HFF-Myc (cell line): ENCODE measurements around the gene TMEM190.

ENCODE experiments used
- DNase-seq: peaks from one replicate; pipeline ENCODE4 v3.0.0-alpha.2; 2011; ENCODE audit warnings: low read depth; ENCODE audit errors: extremely low read depth
- H3K4me3 ChIP-seq: replicated peaks from 2 replicates; pipeline ENCODE4 v1.5.1; 2011; ENCODE audit warnings: low read depth, mild to moderate bottlenecking, control low read depth, low read length
- TF ChIP-seq, protein P1 (sequence below): IDR thresholded peaks from 2 replicates; pipeline ENCODE4 v1.5.1; 2012; ENCODE audit warnings: mild to moderate bottlenecking, low read depth, low read length, control low read depth; ENCODE audit errors: missing control alignments

TMEM190 gene

DNA sequence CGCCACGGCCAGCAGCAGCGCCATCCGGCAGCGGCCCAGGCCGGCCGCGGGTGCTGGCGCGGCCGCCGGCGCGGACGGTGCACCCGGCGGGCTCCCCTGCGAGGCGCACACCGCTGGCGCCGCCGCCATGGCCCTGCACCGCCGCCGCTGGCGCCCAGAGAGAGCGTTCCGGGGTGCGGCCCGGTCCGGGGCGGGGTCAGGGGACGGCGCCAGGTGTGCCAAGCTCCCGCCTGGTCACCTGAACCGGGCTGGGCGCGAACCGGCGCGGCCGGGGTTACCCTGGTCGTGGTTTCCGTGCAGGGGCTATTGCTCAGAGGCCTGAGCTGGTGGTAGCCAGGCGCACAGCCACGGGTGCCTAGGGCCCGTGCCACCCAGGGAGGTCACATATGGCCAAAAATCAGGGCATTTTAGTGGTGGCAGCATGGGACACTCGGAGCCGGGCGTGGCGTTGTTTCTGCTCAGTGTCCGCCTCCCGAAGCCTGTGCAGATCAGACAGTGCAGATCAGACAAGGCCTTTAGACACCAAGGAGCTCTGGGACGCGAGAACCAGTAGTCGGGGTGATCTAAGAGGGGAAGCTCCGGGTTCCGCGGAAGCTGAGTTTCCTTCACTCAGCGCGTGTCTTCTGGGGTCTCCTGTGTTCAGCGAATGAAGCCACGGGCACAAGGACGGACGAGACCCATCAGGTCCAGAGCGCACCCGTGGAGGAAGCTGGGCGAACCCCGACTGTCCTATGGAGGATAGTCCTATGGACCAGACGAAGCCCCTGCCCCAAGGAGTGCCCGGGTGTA, 7.7 kb downstream of the TMEM190 start, which contains the start of gene TMEM238:
Gene TMEM238 (minus strand): TSS at position 162 of the 789 bp plus-strand sequence. CDS start 33 bp downstream, at position 129.
- TF ChIP-seq, protein P1, sequence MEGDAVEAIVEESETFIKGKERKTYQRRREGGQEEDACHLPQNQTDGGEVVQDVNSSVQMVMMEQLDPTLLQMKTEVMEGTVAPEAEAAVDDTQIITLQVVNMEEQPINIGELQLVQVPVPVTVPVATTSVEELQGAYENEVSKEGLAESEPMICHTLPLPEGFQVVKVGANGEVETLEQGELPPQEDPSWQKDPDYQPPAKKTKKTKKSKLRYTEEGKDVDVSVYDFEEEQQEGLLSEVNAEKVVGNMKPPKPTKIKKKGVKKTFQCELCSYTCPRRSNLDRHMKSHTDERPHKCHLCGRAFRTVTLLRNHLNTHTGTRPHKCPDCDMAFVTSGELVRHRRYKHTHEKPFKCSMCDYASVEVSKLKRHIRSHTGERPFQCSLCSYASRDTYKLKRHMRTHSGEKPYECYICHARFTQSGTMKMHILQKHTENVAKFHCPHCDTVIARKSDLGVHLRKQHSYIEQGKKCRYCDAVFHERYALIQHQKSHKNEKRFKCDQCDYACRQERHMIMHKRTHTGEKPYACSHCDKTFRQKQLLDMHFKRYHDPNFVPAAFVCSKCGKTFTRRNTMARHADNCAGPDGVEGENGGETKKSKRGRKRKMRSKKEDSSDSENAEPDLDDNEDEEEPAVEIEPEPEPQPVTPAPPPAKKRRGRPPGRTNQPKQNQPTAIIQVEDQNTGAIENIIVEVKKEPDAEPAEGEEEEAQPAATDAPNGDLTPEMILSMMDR = no peak
- no peak for DNase-seq
- H3K4me3 ChIP-seq = peak within 1 kb of the TSS; percentile 96

GRCh38 chr19:55384920-55385723, 8.5 kb downstream of the TMEM190 start:
- H3K4me3 ChIP-seq = peak overlapping the region; percentile 96
- peak; percentile 90 for DNase-seq
- TF ChIP-seq, protein P1 = no peak

- peak; percentile 93 for DNase-seq
- TF ChIP-seq, protein P1 = no peak
- peak within 1 kb of the TSS; percentile 96 for H3K4me3 ChIP-seq
Measured at GRCh38 chr19:55385724-55386492, 9.3 kb downstream of the TMEM190 start, which contains the start of gene RPL28. RPL28 (plus strand) TSS chr19:55385932; CDS start chr19:55386358, 426 bp downstream.

- TF ChIP-seq, protein P1 = no peak
- peak overlapping the region; percentile 96 for H3K4me3 ChIP-seq
- no peak for DNase-seq
Measured at GRCh38 chr19:55386493-55386971, 9.9 kb downstream of the TMEM190 start.

DNA sequence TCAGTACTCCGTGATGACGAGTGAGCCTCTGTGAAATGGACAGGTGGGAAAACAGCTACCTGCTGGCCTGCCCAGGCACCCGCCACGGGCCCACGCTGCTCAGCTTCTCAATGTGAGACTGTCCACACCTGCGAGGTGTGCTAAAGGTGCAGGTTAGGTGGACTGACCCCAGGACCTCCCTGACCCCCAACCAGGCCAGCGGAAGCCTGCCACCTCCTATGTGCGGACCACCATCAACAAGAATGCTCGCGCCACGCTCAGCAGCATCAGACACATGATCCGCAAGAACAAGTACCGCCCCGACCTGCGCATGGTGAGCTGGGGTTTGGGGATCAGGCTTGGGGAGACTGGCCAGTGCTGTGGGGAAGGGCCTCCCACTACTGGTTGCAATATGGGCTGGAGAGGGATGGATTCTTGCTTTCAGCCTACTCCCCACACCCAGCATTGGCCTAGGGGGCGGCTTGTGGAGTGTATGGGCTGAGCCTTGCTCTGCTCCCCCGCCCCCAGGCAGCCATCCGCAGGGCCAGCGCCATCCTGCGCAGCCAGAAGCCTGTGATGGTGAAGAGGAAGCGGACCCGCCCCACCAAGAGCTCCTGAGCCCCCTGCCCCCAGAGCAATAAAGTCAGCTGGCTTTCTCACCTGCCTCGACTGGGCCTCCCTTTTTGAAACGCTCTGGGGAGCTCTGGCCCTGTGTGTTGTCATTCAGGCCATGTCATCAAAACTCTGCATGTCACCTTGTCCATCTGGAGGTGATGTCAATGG, 11.3 kb downstream of the TMEM190 start:
- DNase-seq = no peak
- TF ChIP-seq, protein P1 = no peak
- peak overlapping the region; percentile 96 for H3K4me3 ChIP-seq
